Osteoblast (primary cell): ENCODE data around the gene KCNIP3. TPM values are rescaled to one million over a fixed set of nuclear protein-coding genes. Genes with fewer than 3 reads are reported as not detected.

Experiments used
- DNase-seq: peaks from one replicate; pipeline ENCODE4 v3.0.0; 2011; ENCODE audit warnings: low spot score, mixed read lengths; ENCODE audit not compliant: insufficient read length; ENCODE audit errors: missing footprints
- H2AFZ ChIP-seq: 2 replicates; pipeline ENCODE4 v1.6.0; 2011; ENCODE audit warnings: mild to moderate bottlenecking, low read length
- H3K27ac ChIP-seq: 2 replicates; pipeline ENCODE4 v1.5.1; 2011; ENCODE audit warnings: mild to moderate bottlenecking, low read depth, low read length, moderate library complexity
- H3K27me3 ChIP-seq: 2 replicates; pipeline ENCODE4 v1.6.0; 2012; ENCODE audit warnings: mild to moderate bottlenecking, control low read depth, inconsistent platforms, low read length, moderate library complexity; ENCODE audit not compliant: insufficient read depth
- H3K36me3 ChIP-seq: 2 replicates; pipeline ENCODE4 v1.5.1; 2011; ENCODE audit warnings: mild to moderate bottlenecking, low read length, control low read depth, moderate library complexity; ENCODE audit not compliant: insufficient read depth
- H3K4me1 ChIP-seq: 2 replicates; pipeline ENCODE4 v1.5.1; 2011; ENCODE audit warnings: mild to moderate bottlenecking, low read length, control low read depth, moderate library complexity; ENCODE audit not compliant: insufficient read depth
- H3K4me2 ChIP-seq: 2 replicates; pipeline ENCODE4 v1.6.0; 2011; ENCODE audit warnings: mild to moderate bottlenecking, low read length; ENCODE audit not compliant: insufficient read depth
- H3K4me3 ChIP-seq: fragments of 200-600 bp; sonication (generic); 3 replicates; pipeline ENCODE4 v1.5.1; 2012; ENCODE audit warnings: mild to moderate bottlenecking, low read length, inconsistent platforms; ENCODE audit not compliant: insufficient read depth
- H3K79me2 ChIP-seq: 2 replicates; pipeline ENCODE4 v1.6.0; 2012; ENCODE audit warnings: mild to moderate bottlenecking, low read length, control low read depth, inconsistent platforms; ENCODE audit not compliant: insufficient read depth
- H3K9me3 ChIP-seq: 2 replicates; pipeline ENCODE4 v1.5.1; 2011; ENCODE audit warnings: low read depth, low read length, control low read depth
- H4K20me1 ChIP-seq: 2 replicates; pipeline ENCODE4 v1.6.0; 2012; ENCODE audit warnings: mild to moderate bottlenecking, low read length, control low read depth; ENCODE audit not compliant: insufficient read depth
- CTCF ChIP-seq: IDR thresholded peaks from 2 replicates; pipeline ENCODE4 v1.5.1; 2011; ENCODE audit warnings: mild to moderate bottlenecking, low read depth, low read length, moderate library complexity; ENCODE audit errors: extremely low read depth
- total RNA-seq: library from RNA; depleted of rRNA; stranded (reverse); fragments of >200 nt; gene quantifications from 2 replicates; pipeline ENCODE4 v1.2.3, GENCODE V29; 2012

The KCNIP3 gene
- total RNA-seq, 1 donor: under 0.01 TPM

GRCh38 chr2:95314964-95315611 lies 17.9 kb downstream of the KCNIP3 start:
- DNase-seq: peak; percentile 94
- Histone ChIP-seq H3K36me3 (no peaks in the 10 kb centered on the region), H3K4me1 (peaks cover 29% of the 10 kb centered on the region), H3K27ac (no peak overlapping the region), H3K27me3 (peaks cover 32% of the 10 kb centered on the region), H3K9me3 (no peaks in the 10 kb centered on the region), H3K79me2 (no peaks in the 10 kb centered on the region), H2AFZ (no peak overlapping the region), H4K20me1 (peaks cover 4% of the 10 kb centered on the region), H3K4me2 (no peak overlapping the region), H3K4me3 (no peak overlapping the region)
- peak; percentile 64 for TF ChIP-seq CTCF

- H3K4me3 ChIP-seq: no peak overlapping the region
- no peaks in the 10 kb centered on the region for H3K79me2 ChIP-seq
- H3K4me2 ChIP-seq: peak overlapping the region; percentile 54
- no peak for TF ChIP-seq CTCF
- peak overlapping the region; percentile 45 for H3K27ac ChIP-seq
- no peaks in the 10 kb centered on the region for H3K9me3 ChIP-seq
- H4K20me1 ChIP-seq: peaks cover 4% of the 10 kb centered on the region
- H3K36me3 ChIP-seq: no peaks in the 10 kb centered on the region
- H3K4me1 ChIP-seq: peaks cover 29% of the 10 kb centered on the region
- no peak overlapping the region for H2AFZ ChIP-seq
- peak; percentile 93 for DNase-seq
- peaks cover 25% of the 10 kb centered on the region for H3K27me3 ChIP-seq
These were observed 18.8 kb downstream of the KCNIP3 start for GRCh38 chr2:95315801-95316411.

DNA sequence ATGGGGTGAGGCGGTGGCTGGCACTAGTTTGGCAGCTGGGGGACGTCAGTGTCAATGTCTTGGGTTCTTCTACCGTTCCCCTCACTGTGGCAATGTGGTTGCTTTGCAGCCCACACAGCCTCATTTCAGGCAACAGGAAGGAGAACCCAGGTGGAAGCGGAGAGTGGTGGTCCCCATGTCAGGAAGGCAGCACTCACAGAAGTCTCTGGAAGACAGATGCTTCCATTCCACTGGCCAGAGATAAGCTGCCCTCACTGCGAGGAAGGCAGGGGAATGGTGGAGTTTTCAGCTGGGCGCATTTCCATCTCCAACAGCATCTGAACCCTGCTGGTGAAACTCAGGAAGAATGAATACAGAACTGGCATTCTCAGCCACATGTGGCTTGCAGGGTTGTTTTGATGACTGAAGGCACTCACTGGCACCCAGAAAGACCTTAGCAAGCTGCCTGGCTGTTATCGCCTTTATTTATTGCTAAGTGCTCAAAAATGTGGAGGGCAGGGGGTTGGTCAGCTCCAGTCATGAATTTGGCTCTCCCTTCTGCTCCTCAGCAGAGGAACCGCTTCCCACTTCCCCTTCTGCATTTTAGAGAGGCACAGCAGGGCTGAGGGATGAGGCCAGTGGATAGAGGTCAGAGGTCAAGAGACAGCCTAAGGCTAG lies 19.4 kb downstream of the KCNIP3 start:
- Histone ChIP-seq H3K36me3 (no peaks in the 10 kb centered on the region), H3K4me2 (peak overlapping the region; percentile 54), H3K9me3 (no peaks in the 10 kb centered on the region), H4K20me1 (peaks cover 4% of the 10 kb centered on the region), H2AFZ (no peak overlapping the region), H3K4me1 (peaks cover 29% of the 10 kb centered on the region), H3K79me2 (no peaks in the 10 kb centered on the region), H3K27ac (peak overlapping the region; percentile 45), H3K27me3 (peaks cover 19% of the 10 kb centered on the region), H3K4me3 (no peak overlapping the region)
- no peak for TF ChIP-seq CTCF
- DNase-seq: peak; percentile 95

GRCh38 chr2:95317123-95317500 lies 20.0 kb downstream of the KCNIP3 start:
- peaks cover 29% of the 10 kb centered on the region for H3K4me1 ChIP-seq
- H3K27ac ChIP-seq: peak overlapping the region; percentile 2
- no peaks in the 10 kb centered on the region for H3K79me2 ChIP-seq
- no peak overlapping the region for H3K4me3 ChIP-seq
- H3K9me3 ChIP-seq: no peaks in the 10 kb centered on the region
- H2AFZ ChIP-seq: no peak overlapping the region
- no peak for TF ChIP-seq CTCF
- H3K36me3 ChIP-seq: no peaks in the 10 kb centered on the region
- DNase-seq: no peak
- peaks cover 13% of the 10 kb centered on the region for H3K27me3 ChIP-seq
- no peak overlapping the region for H3K4me2 ChIP-seq
- peaks cover 4% of the 10 kb centered on the region for H4K20me1 ChIP-seq
